C4-2B (cell line): ENCODE data around the gene LRRC28.

Experiments used
- ZFX ChIP-seq: fragments of 450-650 bp; IDR thresholded peaks from 2 replicates; pipeline ENCODE4 v1.6.1; 2017
- TF ChIP-seq, protein P1 (sequence below): fragments of 450-650 bp; conservative IDR thresholded peaks from 2 replicates; pipeline ENCODE4 v1.5.1; 2017; ENCODE audit warnings: mild to moderate bottlenecking

DNA sequence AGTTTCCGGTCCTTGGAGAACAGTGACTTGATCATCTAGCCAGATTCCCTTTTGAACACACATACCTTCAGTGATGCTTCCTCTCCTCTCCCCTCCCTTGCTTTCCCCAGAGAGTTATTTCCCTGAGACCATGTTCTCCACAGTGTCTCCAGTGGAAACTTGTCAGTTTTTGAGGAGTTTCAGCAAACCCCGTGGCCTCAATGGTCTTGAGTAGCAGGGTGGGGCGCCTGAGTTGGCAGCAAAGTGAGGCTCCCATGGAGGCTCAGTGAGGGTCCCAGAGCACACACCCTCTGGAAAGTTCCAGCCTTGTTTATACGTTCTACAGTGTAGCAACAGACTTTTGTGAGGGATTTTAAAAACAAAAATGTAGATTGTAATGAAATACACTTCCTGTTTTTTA lies 135.1 kb downstream of the LRRC28 start:
- TF ChIP-seq, protein P1, sequence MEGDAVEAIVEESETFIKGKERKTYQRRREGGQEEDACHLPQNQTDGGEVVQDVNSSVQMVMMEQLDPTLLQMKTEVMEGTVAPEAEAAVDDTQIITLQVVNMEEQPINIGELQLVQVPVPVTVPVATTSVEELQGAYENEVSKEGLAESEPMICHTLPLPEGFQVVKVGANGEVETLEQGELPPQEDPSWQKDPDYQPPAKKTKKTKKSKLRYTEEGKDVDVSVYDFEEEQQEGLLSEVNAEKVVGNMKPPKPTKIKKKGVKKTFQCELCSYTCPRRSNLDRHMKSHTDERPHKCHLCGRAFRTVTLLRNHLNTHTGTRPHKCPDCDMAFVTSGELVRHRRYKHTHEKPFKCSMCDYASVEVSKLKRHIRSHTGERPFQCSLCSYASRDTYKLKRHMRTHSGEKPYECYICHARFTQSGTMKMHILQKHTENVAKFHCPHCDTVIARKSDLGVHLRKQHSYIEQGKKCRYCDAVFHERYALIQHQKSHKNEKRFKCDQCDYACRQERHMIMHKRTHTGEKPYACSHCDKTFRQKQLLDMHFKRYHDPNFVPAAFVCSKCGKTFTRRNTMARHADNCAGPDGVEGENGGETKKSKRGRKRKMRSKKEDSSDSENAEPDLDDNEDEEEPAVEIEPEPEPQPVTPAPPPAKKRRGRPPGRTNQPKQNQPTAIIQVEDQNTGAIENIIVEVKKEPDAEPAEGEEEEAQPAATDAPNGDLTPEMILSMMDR = no peak
- no peak for TF ChIP-seq ZFX
